Stimulated activated CD8-positive, alpha-beta memory T cell treated with anti-CD3 and anti-CD28 coated beads, Interleukin-4, amount 100 ng/mL, for 1 hour (primary cell): ENCODE data around the gene PCDHB15.
"Not testable (repeated sequence)": the region's sequence is repeated elsewhere in the genome, so short reads cannot be mapped to it uniquely, and the experiment has no call there.

Experiments used
- DNase-seq, 2 donors: peaks; one replicate each; pipeline ENCODE4 v3.0.0-alpha.2; 2020; ENCODE audit warnings: low read depth in 2 of 2, low spot score in 1 of 2

PCDHB15 gene

DNA sequence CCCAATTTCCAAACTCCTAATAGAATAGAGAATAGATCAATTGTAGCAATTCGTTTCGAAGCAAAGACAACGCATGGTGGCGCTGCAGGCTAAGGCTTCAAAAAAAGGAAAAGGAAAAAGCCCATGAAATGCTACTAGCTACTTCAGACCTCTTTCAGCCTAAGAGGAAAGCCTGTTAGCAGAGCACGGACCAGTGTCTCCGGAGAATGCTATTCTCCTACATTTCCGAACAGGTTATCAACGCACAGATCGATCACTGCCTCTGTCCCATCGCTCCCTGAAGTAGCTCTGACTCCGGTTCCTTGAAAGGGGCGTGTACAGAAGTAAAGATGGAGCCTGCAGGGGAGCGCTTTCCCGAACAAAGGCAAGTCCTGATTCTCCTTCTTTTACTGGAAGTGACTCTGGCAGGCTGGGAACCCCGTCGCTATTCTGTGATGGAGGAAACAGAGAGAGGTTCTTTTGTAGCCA lies at the start of gene PCDHB15:
TSS of gene PCDHB15 (plus strand) at position 146 of the 468 bp plus-strand sequence. CDS start at position 330, 184 bp downstream.
- DNase-seq = no peak

DNA sequence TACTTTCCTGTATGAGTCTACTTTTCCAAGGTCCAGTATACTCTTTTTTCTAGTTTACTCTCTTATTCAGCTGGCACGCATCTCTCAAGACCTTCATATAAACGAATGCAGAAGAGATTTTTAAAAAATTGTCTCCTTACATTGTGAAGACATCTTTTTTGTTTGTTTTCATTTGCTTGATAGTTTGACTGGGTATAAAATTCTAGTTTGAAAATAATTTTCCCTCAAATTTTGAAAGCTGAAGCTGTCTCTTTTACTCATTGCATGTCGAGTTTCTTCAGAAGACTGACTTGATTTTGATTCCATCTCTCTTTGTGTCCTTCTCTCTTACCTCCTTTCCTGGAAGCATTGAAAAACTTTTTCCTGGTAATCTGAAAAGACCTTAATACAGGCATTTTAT lies 48.8 kb upstream of the PCDHB15 start:
- DNase-seq = no peak

DNA sequence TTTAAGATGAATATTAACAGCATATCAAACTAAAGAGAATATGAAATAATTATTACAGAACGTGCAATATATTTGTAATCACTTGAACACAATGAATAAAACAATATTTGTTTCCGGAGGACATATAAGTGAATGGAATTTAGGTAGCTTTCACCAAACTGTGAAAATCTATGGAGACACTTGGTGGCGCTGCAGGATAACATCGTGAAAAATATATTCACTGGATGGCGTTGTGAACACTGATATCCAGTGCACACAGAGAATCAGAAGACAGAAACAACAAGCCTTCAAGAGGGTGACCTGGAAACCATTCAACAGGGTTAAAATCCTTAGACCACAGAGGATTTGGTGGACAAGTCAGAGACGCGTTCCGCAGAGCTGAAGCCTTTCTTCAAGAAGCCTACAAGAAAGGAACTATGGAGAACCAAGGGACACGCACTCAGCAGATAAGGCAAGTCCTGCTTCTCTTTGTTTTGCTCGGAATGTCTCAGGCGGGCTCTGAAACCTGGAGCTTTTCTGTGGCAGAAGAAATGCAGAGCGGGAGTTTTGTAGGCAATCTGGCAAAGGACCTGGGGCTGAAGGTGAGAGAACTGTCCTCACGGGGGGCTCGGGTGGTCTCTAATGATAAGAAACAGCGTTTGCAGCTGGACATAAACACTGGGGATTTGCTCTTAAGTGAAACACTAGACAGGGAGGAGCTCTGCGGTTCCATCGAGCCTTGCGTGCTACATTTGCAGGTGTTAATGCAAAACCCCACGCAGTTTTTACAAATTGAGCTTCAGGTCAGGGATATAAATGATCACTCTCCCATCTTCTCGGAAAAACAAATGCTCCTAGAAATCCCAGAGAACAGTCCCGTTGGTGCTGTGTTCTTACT lies 45.6 kb upstream of the PCDHB15 start, which contains the start of gene PCDHB11:
TSS of gene PCDHB11 (plus strand) at position 269 of the 877 bp plus-strand sequence. CDS start at position 417, 148 bp downstream.
- DNase-seq = no peak

DNA sequence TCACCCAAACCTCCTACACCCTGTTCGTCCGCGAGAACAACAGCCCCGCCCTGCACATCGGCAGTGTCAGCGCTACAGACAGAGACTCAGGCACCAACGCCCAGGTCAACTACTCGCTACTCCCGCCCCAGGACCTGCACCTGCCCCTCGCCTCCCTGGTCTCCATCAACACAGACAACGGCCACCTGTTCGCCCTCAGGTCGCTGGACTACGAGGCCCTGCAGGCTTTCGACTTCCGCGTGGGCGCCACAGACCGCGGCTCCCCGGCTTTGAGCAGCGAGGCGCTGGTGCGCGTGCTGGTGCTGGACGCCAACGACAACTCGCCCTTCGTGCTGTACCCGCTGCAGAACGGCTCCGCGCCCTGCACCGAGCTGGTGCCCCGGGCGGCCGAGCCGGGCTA lies 44.1 kb upstream of the PCDHB15 start:
- DNase-seq = not testable (repeated sequence)

DNA sequence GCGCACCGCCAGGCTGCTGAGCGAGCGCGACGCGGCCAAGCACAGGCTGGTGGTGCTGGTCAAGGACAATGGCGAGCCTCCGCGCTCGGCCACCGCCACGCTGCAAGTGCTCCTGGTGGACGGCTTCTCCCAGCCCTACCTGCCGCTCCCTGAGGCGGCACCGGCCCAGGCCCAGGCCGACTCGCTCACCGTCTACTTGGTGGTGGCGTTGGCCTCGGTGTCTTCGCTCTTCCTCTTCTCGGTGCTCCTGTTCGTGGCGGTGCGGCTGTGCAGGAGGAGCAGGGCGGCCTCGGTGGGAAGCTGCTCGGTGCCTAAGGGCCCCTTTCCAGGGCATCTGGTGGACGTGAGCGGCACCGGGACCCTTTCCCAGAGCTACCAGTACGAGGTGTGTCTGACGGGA lies 43.5 kb upstream of the PCDHB15 start:
- not testable (repeated sequence) for DNase-seq

DNA sequence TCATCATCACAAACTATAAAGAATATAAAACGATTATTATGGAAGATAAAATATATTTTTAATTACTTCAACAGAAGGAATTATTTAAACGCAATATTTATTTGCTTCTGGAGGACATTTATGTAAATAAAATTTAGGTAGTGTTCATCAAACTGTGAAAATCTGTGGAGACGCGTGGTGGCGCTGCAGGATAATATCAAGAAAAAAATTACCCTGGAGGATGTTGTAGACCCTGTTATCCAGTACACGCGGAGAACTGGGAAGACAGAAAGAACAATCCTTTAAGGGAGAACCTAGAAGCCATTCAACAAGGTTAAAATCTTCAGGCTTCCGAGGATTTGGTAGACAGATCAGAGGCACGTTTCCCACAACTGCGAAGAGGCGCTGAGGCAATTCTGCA lies 36.7 kb upstream of the PCDHB15 start, which contains the start of gene PCDHB12:
TSS of gene PCDHB12 (plus strand) at position 242 of the 400 bp plus-strand sequence. CDS start 189 bp downstream, outside the sequence.
- no peak for DNase-seq

DNA sequence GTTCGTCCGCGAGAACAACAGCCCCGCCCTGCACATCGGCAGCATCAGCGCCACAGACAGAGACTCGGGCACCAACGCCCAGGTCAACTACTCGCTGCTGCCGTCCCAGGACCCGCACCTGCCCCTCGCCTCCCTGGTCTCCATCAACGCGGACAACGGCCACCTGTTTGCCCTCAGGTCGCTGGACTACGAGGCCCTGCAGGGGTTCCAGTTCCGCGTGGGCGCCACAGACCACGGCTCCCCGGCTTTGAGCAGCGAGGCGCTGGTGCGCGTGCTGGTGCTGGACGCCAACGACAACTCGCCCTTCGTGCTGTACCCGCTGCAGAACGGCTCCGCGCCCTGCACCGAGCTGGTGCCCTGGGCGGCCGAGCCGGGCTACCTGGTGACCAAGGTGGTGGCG lies 34.9 kb upstream of the PCDHB15 start:
- DNase-seq = not testable (repeated sequence)

DNA sequence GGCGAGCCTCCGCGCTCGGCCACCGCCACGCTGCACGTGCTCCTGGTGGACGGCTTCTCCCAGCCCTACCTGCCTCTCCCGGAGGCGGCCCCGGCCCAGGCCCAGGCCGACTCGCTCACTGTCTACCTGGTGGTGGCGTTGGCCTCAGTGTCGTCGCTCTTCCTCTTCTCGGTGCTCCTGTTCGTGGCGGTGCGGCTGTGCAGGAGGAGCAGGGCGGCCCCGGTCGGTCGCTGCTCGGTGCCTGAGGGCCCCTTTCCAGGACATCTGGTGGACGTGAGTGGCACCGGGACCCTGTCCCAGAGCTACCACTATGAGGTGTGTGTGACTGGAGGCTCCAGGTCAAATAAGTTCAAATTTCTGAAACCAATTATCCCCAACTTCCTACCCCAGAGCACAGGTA lies 34.3 kb upstream of the PCDHB15 start:
- DNase-seq = not testable (repeated sequence)

DNA sequence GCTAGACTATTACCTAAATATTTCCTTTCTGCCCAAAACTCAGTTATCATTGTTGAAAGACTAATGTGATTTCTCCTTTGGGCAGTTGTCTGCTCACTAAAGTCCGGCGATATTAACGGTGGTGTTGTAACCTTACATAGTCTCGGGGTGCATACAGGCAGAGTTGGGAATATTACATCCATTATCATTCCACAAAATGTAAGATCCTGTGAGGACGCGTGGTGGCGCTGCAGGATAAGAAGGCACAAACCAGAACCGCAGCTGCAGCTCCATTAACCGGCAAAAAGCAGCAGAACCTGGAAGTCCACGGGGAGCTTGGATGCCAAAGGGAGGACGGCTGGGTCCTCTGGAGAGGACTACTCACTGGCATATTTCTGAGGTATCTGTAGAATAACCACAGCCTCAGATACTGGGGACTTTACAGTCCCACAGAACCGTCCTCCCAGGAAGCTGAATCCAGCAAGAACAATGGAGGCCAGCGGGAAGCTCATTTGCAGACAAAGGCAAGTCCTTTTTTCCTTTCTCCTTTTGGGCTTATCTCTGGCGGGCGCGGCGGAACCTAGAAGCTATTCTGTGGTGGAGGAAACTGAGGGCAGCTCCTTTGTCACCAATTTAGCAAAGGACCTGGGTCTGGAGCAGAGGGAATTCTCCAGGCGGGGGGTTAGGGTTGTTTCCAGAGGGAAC lies 31.4 kb upstream of the PCDHB15 start, which contains the start of gene PCDHB13:
TSS of gene PCDHB13 (plus strand) at position 264 of the 684 bp plus-strand sequence. CDS start at position 469, 205 bp downstream.
- DNase-seq = not testable (repeated sequence)

DNA sequence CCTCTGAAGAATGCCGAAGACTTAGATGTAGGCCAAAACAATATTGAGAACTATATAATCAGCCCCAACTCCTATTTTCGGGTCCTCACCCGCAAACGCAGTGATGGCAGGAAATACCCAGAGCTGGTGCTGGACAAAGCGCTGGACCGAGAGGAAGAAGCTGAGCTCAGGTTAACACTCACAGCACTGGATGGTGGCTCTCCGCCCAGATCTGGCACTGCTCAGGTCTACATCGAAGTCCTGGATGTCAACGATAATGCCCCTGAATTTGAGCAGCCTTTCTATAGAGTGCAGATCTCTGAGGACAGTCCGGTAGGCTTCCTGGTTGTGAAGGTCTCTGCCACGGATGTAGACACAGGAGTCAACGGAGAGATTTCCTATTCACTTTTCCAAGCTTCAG lies 30.6 kb upstream of the PCDHB15 start:
- not testable (repeated sequence) for DNase-seq

DNA sequence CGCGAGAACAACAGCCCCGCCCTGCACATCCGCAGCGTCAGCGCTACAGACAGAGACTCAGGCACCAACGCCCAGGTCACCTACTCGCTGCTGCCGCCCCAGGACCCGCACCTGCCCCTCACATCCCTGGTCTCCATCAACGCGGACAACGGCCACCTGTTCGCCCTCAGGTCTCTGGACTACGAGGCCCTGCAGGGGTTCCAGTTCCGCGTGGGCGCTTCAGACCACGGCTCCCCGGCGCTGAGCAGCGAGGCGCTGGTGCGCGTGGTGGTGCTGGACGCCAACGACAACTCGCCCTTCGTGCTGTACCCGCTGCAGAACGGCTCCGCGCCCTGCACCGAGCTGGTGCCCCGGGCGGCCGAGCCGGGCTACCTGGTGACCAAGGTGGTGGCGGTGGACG lies 29.7 kb upstream of the PCDHB15 start:
- not testable (repeated sequence) for DNase-seq

DNA sequence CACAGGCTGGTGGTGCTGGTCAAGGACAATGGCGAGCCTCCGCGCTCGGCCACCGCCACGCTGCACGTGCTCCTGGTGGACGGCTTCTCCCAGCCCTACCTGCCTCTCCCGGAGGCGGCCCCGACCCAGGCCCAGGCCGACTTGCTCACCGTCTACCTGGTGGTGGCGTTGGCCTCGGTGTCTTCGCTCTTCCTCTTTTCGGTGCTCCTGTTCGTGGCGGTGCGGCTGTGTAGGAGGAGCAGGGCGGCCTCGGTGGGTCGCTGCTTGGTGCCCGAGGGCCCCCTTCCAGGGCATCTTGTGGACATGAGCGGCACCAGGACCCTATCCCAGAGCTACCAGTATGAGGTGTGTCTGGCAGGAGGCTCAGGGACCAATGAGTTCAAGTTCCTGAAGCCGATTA lies 29.2 kb upstream of the PCDHB15 start:
- DNase-seq = not testable (repeated sequence)

DNA sequence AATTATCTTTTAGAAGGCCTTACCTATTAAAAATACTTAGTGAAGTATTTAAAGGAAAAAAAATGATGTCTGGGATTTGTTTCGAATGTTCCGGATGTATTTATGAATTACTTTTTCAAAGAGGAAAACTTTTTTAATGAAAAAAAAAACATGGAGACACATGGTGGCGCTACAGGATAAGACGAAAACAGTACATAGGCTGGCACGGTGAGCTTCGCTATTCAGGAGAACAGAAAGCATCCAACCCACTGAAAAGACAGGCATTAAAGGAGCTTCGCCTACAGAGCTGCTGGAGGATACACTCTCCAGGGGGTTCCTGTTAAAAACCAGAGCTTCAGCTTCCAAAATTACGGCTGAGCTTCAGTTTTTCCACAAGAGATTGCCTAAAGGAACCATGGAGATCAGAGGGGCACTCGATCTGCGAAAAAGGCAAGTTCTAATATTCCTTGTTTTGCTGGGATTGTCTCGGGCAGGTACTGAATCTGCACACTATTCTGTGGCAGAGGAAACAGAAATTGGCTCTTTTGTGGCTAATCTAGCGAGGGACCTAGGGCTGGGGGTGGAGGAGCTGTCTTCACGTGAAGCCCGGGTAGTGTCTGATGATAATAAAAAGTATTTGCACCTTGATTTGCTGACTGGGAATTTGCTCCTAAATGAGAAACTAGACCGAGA lies 21.9 kb upstream of the PCDHB15 start, which contains the start of gene PCDHB14:
TSS of gene PCDHB14 (plus strand) at position 232 of the 672 bp plus-strand sequence. CDS start at position 395, 163 bp downstream.
- DNase-seq = no peak

DNA sequence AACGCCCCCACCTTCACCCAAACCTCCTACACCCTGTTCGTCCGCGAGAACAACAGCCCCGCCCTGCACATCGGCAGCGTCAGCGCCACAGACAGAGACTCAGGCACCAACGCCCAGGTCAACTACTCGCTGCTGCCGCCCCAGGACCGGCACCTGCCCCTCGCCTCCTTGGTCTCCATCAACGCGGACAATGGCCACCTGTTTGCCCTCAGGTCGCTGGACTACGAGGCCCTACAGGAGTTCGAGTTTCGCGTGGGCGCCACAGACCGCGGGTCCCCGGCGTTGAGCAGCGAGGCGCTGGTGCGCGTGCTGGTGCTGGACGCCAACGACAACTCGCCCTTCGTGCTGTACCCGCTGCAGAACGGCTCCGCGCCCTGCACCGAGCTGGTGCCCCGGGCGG lies 20.4 kb upstream of the PCDHB15 start:
- DNase-seq = not testable (repeated sequence)

DNA sequence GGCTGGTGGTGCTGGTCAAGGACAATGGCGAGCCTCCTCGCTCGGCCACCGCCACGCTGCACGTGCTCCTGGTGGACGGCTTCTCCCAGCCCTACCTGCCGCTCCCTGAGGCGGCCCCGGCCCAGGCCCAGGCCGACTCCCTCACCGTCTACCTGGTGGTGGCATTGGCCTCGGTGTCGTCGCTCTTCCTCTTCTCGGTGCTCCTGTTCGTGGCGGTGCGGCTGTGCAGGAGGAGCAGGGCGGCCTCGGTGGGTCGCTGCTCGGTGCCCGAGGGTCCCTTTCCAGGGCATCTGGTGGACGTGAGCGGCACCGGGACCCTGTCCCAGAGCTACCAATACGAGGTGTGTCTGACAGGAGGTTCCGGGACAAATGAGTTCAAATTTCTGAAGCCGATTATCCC lies 19.8 kb upstream of the PCDHB15 start:
- not testable (repeated sequence) for DNase-seq

DNA sequence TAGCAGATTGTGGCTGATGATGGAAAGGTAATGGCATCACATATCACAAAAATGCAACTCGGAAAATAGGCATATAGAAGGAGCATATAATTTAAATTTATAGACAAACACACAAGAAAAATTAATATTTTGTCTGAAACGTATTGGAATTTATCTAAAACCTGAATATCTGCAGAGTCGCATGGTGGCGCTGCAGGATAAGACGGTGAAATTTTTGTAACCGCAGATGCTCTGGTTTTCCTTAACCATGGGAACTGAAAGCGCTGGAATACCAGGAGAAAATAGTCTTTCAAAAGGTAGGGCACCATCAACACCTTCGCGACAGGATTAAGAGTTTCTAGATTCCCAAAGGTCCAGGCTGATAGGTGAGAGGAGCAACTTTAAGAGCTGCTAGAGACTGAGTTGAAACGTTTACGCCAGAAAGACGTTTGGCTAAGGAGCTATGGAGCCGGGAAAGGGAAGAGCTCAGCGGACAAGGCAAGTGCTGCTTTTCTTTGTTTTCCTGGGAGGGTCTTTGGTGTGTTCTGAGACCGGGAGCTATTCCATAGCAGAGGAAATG lies 11.0 kb upstream of the PCDHB15 start:
- DNase-seq = no peak

DNA sequence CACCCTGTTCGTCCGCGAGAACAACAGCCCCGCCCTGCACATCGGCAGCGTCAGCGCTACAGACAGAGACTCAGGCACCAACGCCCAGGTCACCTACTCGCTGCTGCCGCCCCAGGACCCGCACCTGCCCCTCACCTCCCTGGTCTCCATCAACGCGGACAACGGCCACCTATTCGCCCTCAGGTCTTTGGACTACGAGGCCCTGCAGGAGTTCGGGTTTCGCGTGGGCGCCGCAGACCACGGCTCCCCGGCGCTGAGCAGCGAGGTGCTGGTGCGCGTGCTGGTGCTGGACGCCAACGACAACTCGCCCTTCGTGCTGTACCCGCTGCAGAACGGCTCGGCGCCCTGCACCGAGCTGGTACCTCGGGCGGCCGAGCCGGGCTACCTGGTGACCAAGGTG lies 9.3 kb upstream of the PCDHB15 start:
- DNase-seq = not testable (repeated sequence)

DNA sequence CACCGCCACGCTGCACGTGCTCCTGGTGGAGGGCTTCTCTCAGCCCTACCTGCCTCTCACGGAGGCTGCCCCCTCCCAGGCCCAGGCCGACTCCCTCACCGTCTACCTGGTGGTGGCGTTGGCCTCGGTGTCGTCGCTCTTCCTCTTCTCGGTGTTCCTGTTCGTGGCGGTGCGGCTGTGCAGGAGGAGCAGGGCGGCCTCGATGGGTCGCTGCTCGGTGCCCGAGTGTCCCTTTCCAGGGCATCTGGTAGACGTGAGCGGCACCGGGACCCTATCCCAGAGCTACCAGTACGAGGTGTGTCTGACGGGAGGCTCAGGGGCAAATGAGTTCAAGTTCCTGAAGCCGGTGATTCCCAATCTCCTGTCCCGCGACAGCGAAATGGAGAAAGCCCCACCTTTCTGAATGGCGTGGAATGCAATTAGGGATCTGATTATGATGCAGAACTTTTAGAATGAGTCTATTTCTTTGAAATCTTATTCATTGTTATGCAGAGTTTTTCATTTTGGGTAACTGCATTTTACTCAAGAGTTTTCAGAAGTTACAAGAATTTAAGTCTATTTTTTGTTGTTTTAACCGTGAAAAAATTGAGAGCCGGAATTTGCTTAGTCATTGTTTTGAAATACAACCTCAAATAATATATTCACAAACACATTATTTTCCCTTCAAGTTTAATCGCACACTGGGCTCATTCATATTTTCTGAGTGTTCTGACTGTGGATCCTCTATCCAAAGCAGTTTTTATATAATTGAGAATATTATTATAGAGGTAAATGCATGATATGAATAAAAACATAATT lies 8.5 kb upstream of the PCDHB15 start:
- DNase-seq = no peak

DNA sequence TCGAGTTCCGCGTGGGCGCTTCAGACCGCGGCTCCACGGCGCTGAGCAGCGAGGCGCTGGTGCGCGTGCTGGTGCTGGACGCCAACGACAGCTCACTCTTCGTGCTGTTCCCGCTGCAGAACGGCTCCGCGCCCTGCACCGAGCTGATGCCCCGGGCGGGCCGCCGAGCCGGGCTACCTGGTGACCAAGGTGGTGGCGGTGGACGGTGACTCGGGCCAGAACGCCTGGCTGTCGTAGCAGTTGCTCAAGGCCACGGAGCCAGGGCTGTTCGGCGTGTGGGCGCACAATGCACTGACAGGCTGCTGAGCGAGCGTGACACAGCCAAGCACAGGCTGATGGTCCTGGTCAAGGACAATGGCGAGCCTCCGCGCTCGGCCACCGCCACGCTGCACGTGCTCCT lies 3.7 kb upstream of the PCDHB15 start:
- no peak for DNase-seq

DNA sequence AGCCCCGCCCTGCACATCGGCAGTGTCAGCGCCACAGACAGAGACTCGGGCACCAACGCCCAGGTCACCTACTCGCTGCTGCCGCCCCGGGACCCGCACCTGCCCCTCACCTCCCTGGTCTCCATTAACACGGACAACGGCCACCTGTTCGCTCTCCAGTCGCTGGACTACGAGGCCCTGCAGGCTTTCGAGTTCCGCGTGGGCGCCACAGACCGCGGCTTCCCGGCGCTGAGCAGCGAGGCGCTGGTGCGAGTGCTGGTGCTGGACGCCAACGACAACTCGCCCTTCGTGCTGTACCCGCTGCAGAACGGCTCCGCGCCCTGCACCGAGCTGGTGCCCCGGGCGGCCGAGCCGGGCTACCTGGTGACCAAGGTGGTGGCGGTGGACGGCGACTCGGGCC lies 1.8 kb downstream of the PCDHB15 start:
- DNase-seq = not testable (repeated sequence)
